Mesenchymal stem cell (in vitro differentiated cells and primary cell): ENCODE measurements around the gene ATP6V0E2.

Experiments used
- DNase-seq: peaks from one replicate; pipeline ENCODE4 v3.0.0-alpha.2; 2013
- H2AFZ ChIP-seq: one replicate; pipeline ENCODE4 v1.6.1; 2013; ENCODE audit warnings: low read depth, mild to moderate bottlenecking, control low read depth, inconsistent platforms, low read length, moderate library complexity
- H2AK5ac ChIP-seq: 2 replicates; pipeline ENCODE4 v1.6.1; 2013; ENCODE audit warnings: low read length, moderate library complexity, mild to moderate bottlenecking, inconsistent platforms; ENCODE audit not compliant: severe bottlenecking
- H2BK120ac ChIP-seq: one replicate; pipeline ENCODE4 v1.6.1; 2013; ENCODE audit warnings: low read depth, mild to moderate bottlenecking, inconsistent platforms, low read length, moderate library complexity
- H2BK12ac ChIP-seq, 2 experiments: one replicate each; pipeline ENCODE4 v1.6.1; 2013; ENCODE audit warnings: inconsistent platforms in 2 of 2, low read length in 2 of 2, mild to moderate bottlenecking in 2 of 2, moderate library complexity in 2 of 2, control low read depth in 1 of 2
- H2BK15ac ChIP-seq: one replicate; pipeline ENCODE4 v1.6.1; 2013; ENCODE audit warnings: mild to moderate bottlenecking, low read depth, inconsistent platforms; ENCODE audit not compliant: poor library complexity, severe bottlenecking
- H2BK5ac ChIP-seq: 2 replicates; pipeline ENCODE4 v1.6.1; 2013; ENCODE audit warnings: low read depth, mild to moderate bottlenecking, low read length, control low read depth, inconsistent platforms; ENCODE audit not compliant: poor library complexity, severe bottlenecking
- H3K14ac ChIP-seq, 2 experiments: one replicate each; pipeline ENCODE4 v1.6.1; 2013; ENCODE audit warnings: inconsistent platforms in 2 of 2, low read length in 2 of 2, control low read depth in 1 of 2, mild to moderate bottlenecking in 1 of 2, moderate library complexity in 1 of 2
- H3K18ac ChIP-seq, 2 experiments: one replicate each; pipeline ENCODE4 v1.6.1; 2013; ENCODE audit warnings: inconsistent platforms in 2 of 2, low read length in 2 of 2, control low read depth in 1 of 2, low read depth in 1 of 2, mild to moderate bottlenecking in 1 of 2
- H3K23ac ChIP-seq, 2 experiments: one replicate each; pipeline ENCODE4 v1.6.1; 2013; ENCODE audit warnings: inconsistent platforms in 2 of 2, low read length in 2 of 2, mild to moderate bottlenecking in 2 of 2, moderate library complexity in 2 of 2, control low read depth in 1 of 2
- H3K27ac ChIP-seq: 2 replicates; pipeline ENCODE4 v1.5.1; 2013; ENCODE audit warnings: mild to moderate bottlenecking, moderate library complexity, low read length, control low read depth, inconsistent platforms; ENCODE audit not compliant: poor library complexity, severe bottlenecking
- H3K27me3 ChIP-seq, 2 experiments: 2 replicates each; pipeline versions ENCODE4 v1.6.1 to v1.7.0; 2013; ENCODE audit warnings: low read length in 2 of 2, mild to moderate bottlenecking in 2 of 2, moderate library complexity in 2 of 2, control low read depth in 1 of 2, inconsistent platforms in 1 of 2; ENCODE audit not compliant: control insufficient read depth in 1 of 2, insufficient read depth in 1 of 2
- H3K36me3 ChIP-seq, 2 experiments: 2 replicates each; pipeline versions ENCODE4 v1.6.1 to v1.7.0; 2013; ENCODE audit warnings: low read length in 2 of 2, control low read depth in 1 of 2, inconsistent platforms in 1 of 2, low read depth in 1 of 2, mild to moderate bottlenecking in 1 of 2; ENCODE audit not compliant: insufficient read depth in 2 of 2, control insufficient read depth in 1 of 2
- H3K4ac ChIP-seq, 2 experiments: one replicate each; pipeline ENCODE4 v1.6.1; 2013; ENCODE audit warnings: inconsistent platforms in 2 of 2, low read length in 2 of 2, mild to moderate bottlenecking in 2 of 2, moderate library complexity in 2 of 2, control low read depth in 1 of 2, low read depth in 1 of 2
- H3K4me1 ChIP-seq: 2 replicates; pipeline ENCODE4 v1.6.1; 2013; ENCODE audit warnings: low read depth, low read length, control low read depth; ENCODE audit not compliant: control insufficient read depth, insufficient read depth
- H3K4me2 ChIP-seq: 2 replicates; pipeline ENCODE4 v1.6.1; 2013; ENCODE audit warnings: low read length, mild to moderate bottlenecking, inconsistent platforms; ENCODE audit not compliant: poor library complexity, severe bottlenecking
- H3K4me3 ChIP-seq, 2 experiments: 2 replicates each; pipeline versions ENCODE4 v1.5.1 to v1.7.0; 2013; ENCODE audit warnings: low read length in 2 of 2, mild to moderate bottlenecking in 2 of 2, control low read depth in 1 of 2, low read depth in 1 of 2; ENCODE audit not compliant: insufficient read depth in 1 of 2
- H3K79me1 ChIP-seq: replicated peaks from 2 replicates; pipeline ENCODE4 v1.6.1; 2013; ENCODE audit warnings: mild to moderate bottlenecking, control low read depth, low read length, inconsistent platforms; ENCODE audit not compliant: poor library complexity, severe bottlenecking
- H3K9ac ChIP-seq: 2 replicates; pipeline ENCODE4 v1.7.0; 2013; ENCODE audit warnings: mild to moderate bottlenecking, low read length, moderate library complexity
- H3K9me3 ChIP-seq: 2 replicates; pipeline ENCODE4 v1.7.0; 2013; ENCODE audit warnings: mild to moderate bottlenecking, low read length; ENCODE audit not compliant: control insufficient read depth
- H4K8ac ChIP-seq: one replicate; pipeline ENCODE4 v1.6.1; 2013; ENCODE audit warnings: inconsistent platforms, mild to moderate bottlenecking, low read length, moderate library complexity
- H4K91ac ChIP-seq: one replicate; pipeline ENCODE4 v1.6.1; 2013; ENCODE audit warnings: mild to moderate bottlenecking, low read length, inconsistent platforms
- WGBS: methylation state at CpG from one replicate; pipeline ENCODE4 v1.1.7; 2013; ENCODE audit warnings: mixed read lengths; 5-methylcytosine and 5-hydroxymethylcytosine counted together

Gene ATP6V0E2

DNA sequence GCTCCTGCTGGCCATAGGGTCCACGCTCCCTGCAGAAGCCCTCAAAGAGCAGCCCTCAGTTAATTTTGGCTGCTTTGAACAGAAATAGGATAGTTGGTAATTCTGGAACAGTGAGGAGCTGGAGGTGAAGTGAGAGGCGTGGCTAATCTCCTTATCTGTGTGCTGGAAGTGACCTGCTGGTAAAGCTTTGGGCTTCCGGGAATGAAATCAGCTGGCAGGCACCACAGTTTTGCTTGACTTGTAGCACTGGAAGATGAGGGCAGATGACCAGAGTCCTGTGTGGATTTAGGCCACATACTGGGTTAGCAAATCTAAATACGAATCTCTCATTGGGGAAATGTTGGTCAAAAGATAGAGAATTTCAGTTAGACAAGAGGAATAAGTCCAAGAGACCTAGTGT lies 10.2 kb downstream of the ATP6V0E2 start:
- Histone ChIP-seq H2BK12ac (no peak overlapping the region), H4K91ac (no peak overlapping the region), H2BK15ac (no peak overlapping the region), H3K4ac (no peak overlapping the region), H3K79me1 (no peaks in the 10 kb centered on the region), H2AFZ (no peak overlapping the region), H2BK5ac (no peak overlapping the region), H3K9ac (no peak overlapping the region), H3K9me3 (no peaks in the 10 kb centered on the region), H2AK5ac (peak overlapping the region; percentile 36), H3K18ac (no peak overlapping the region), H3K23ac (no peak overlapping the region), H3K4me1 (peaks cover 43% of the 10 kb centered on the region), H3K4me2 (no peak overlapping the region), H3K36me3 (peaks cover 0 to 11% of the 10 kb centered on the region in 2 experiments), H3K27me3 (peaks cover 0 to 3% of the 10 kb centered on the region in 2 experiments), H4K8ac (no peak overlapping the region), H3K14ac (no peak overlapping the region), H3K4me3 (no peak overlapping the region), H3K27ac (no peak overlapping the region), H2BK120ac (no peak overlapping the region)
- 68% methylated on average over 4 of the region's 4 CpGs for WGBS
- DNase-seq = no peak

DNA sequence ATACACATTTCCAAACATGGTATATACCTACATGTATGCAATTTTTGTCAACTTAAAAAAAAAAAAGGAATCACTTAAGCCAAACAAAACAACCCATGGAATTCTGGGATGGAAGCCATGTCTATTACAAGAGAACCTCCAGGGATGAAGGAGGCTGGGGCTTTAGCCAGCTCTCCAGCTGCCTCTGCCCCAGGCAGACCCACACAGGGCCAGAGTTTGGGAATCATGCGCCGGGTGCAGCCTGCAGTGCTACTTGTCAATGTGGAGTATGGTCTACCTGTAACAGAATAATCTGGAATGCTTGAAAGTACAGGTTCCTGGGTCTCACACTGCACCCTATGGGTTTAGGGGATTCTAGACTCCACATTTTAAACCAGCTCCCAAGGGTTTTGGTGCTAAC lies 10.8 kb downstream of the ATP6V0E2 start:
- Histone ChIP-seq H3K4ac (no peak overlapping the region), H3K14ac (no peak overlapping the region), H2AFZ (no peak overlapping the region), H3K4me1 (peaks cover 43% of the 10 kb centered on the region), H2BK12ac (no peak overlapping the region), H2BK15ac (no peak overlapping the region), H3K79me1 (no peaks in the 10 kb centered on the region), H3K4me3 (no peak overlapping the region), H2BK5ac (no peak overlapping the region), H3K9me3 (no peaks in the 10 kb centered on the region), H2BK120ac (no peak overlapping the region), H2AK5ac (peak overlapping the region; percentile 86), H3K27me3 (peaks cover 0 to 3% of the 10 kb centered on the region in 2 experiments), H3K27ac (peak overlapping the region; percentile 2), H3K18ac (no peak overlapping the region), H4K91ac (no peak overlapping the region), H3K9ac (no peak overlapping the region), H3K36me3 (peaks cover 0 to 11% of the 10 kb centered on the region in 2 experiments), H3K23ac (no peak overlapping the region), H3K4me2 (no peak overlapping the region), H4K8ac (no peak overlapping the region)
- 100% methylated on average over 2 of the region's 2 CpGs for WGBS
- DNase-seq = no peak

DNA sequence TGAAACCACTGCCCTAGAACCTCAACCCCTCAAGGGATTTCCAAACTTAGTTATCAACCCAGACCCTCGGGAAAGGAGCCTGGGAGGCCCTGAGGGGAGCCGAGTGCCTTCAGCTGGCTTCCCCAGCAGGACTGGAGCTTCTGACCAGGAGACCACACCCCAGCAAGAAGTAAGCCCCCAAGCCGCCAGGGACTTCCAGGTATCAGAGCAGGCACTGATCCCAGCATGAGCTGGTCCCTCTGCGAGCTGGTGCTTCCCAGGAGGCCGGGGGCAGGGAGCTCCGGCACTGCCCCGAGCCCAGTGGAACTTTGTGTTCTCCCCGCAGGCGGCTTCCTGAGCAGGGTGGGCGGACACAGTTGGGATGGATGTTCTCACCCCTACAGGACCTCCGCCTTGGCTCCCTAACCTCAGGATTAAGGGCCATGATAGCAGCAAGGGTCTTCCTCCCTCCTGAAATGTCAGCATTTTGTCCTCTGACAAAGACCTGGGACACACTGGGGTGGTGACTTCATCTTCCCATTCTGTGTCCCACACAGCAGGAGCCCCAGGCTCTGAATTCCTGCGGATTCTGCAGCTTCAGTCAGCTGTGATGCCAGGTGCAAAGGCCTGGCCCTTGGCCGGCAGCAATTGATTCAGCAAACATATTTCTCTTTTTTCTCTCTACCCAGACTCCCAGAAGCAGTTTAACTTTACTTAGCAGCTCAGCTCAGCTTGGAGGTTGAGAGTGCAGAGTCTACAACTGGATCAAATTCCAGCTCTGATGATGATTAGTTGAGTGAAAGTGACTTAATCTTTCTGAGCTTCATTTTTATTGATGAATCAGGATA lies 11.6 kb downstream of the ATP6V0E2 start:
- Histone ChIP-seq H3K36me3 (peaks cover 0 to 5% of the 10 kb centered on the region in 2 experiments), H3K9ac (no peak overlapping the region), H3K4ac (no peak overlapping the region), H3K4me3 (no peak overlapping the region), H2BK120ac (no peak overlapping the region), H2BK12ac (no peak overlapping the region), H2AFZ (no peak overlapping the region), H2BK15ac (no peak overlapping the region), H2AK5ac (peak overlapping the region; percentile 86), H3K27me3 (peaks cover 0 to 3% of the 10 kb centered on the region in 2 experiments), H3K27ac (peak overlapping the region; percentile 97), H4K8ac (no peak overlapping the region), H3K4me2 (peak overlapping the region; percentile 27), H4K91ac (no peak overlapping the region), H3K18ac (no peak overlapping the region), H3K14ac (no peak overlapping the region), H3K23ac (no peak overlapping the region), H3K9me3 (no peaks in the 10 kb centered on the region), H2BK5ac (peak overlapping the region; percentile 69), H3K4me1 (peaks cover 43% of the 10 kb centered on the region), H3K79me1 (no peaks in the 10 kb centered on the region)
- WGBS = 37% methylated on average over 13 of the region's 13 CpGs
- no peak for DNase-seq

DNA sequence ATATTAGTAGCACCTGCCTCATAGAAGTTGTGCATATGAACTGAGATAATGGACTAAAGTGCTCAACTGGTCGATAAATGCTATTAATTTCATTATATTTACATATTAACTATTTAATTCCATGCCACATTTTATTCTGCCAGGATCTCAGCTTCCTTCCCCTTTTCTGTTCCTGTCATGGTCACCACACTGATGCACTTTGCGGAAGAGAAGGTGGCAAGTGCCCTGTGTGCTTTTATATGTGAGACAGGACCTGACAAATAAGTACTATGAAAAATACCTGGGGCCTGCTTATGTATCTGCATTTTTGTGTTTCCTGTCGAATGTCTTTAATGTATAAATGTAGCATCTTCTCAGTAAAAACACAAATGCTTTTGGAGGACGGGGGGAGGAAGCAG lies 12.2 kb downstream of the ATP6V0E2 start:
- Histone ChIP-seq H3K36me3 (peaks cover 0 to under 1% of the 10 kb centered on the region in 2 experiments), H2AFZ (no peak overlapping the region), H3K23ac (no peak overlapping the region), H3K9me3 (no peaks in the 10 kb centered on the region), H2AK5ac (peak overlapping the region; percentile 61), H3K27me3 (peaks cover 0 to 3% of the 10 kb centered on the region in 2 experiments), H3K18ac (no peak overlapping the region), H3K27ac (peak overlapping the region; percentile 97), H3K4me3 (no peak overlapping the region), H3K79me1 (no peaks in the 10 kb centered on the region), H2BK5ac (peak overlapping the region; percentile 60), H2BK120ac (no peak overlapping the region), H3K14ac (no peak overlapping the region), H2BK12ac (no peak overlapping the region), H3K9ac (no peak overlapping the region), H3K4ac (no peak overlapping the region), H4K8ac (no peak overlapping the region), H3K4me2 (peak overlapping the region; percentile 10), H3K4me1 (peaks cover 42% of the 10 kb centered on the region), H2BK15ac (no peak overlapping the region), H4K91ac (no peak overlapping the region)
- 93% methylated on average over 2 of the region's 4 CpGs for WGBS
- DNase-seq = no peak
